Activated naive CD8-positive, alpha-beta T cell treated with anti-CD3 and anti-CD28 coated beads for 36 hours (primary cell): ENCODE data around the gene FAAP100. TPM values are rescaled to one million over a fixed set of nuclear protein-coding genes. Genes with fewer than 3 reads are reported as not detected.
A peak's percentile ranks its signal among the peaks of the same experiment; 100 is the strongest.

Experiments
- DNase-seq: peaks from one replicate; pipeline ENCODE4 v3.0.0; 2021
- H3K27ac Mint-ChIP-seq: one replicate; pipeline ENCODE4 v1.8.0; 2022; ENCODE audit warnings: mild to moderate bottlenecking, moderate library complexity, mixed read lengths
- H3K27me3 Mint-ChIP-seq: one replicate; pipeline ENCODE4 v1.8.0; 2022; ENCODE audit warnings: mild to moderate bottlenecking, mixed read lengths
- H3K36me3 Mint-ChIP-seq: one replicate; pipeline ENCODE4 v1.8.0; 2021; ENCODE audit warnings: mild to moderate bottlenecking, mixed read lengths
- H3K4me1 Mint-ChIP-seq: one replicate; pipeline ENCODE4 v1.8.0; 2021; ENCODE audit warnings: mixed read lengths
- H3K4me3 Mint-ChIP-seq: one replicate; pipeline ENCODE4 v1.8.0; 2022; ENCODE audit warnings: mild to moderate bottlenecking, moderate library complexity, mixed read lengths
- H3K9me3 Mint-ChIP-seq: one replicate; pipeline ENCODE4 v1.8.0; 2022; ENCODE audit warnings: mixed read lengths
- total RNA-seq, 2 experiments: library from RNA; stranded (reverse); gene quantifications; one replicate each; pipeline ENCODE4 v1.2.3, GENCODE V29; 2021

FAAP100 gene
- total RNA-seq, 2 experiments from 2014 or later: 48.1 to 51.1 TPM

DNA sequence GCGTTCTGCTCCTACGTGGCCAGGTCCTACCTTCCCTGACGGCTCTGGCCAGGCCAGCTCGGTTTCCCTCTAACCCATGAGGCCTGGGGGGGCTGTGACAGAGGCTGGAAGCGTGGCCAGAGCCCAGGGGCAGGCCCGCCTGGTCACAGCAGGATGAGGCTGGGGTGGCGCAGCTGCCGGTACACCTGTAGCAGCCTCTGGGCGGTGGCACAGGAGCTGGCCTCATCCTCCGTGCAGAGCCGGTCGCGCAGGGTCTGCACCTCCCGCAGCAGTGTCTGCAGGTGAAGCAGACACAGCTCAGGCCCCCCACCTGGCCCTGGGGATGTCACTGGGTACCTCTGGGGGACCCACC is 11.5 kb downstream of the FAAP100 start:
- H3K4me3 Mint-ChIP-seq: no peak overlapping the region

DNA sequence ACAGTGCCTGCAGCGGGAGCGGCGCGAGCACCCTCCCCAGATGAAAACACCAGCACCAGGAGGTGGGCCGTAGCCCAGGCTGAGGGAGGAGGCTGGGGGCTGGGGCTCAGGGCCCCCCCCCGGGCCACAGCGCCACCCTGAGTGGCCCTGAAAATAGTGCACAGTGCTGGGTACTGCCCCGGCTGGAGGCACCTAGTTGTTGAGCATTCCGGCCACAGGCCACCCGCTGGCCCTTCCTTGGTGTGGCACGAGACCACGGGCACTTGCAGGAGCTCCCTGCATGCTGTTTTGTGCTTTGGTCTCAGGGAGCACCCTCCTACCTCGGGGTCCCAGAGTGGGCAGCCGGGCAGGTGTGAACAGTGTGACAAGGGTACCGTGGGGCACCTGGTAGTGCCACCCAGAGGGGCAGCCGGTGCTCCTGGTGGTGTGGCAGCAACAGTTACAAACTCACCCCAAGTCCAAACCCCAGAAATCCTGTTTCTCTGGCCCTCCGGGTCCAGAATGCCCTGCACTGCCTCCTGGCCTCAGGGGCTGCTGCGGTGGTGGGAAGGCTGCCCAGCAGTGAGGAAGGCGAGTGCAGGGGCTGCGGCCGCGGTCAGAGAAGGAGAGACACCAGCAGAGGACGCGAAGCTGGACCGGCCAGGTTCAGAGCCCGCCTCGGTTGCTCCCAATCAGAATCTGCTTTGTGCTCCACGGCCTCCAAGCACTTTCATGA is 12.0 kb downstream of the FAAP100 start:
- Mint-ChIP-seq H3K27ac (no peak overlapping the region), H3K9me3 (no peaks in the 10 kb centered on the region), H3K4me1 (no peaks in the 10 kb centered on the region), H3K36me3 (peaks cover 6% of the 10 kb centered on the region), H3K27me3 (peaks cover 25% of the 10 kb centered on the region), H3K4me3 (no peak overlapping the region)
- no peak for DNase-seq

More for the DNA sequence above, 11.5 kb downstream of the FAAP100 start:
- no peaks in the 10 kb centered on the region for H3K9me3 Mint-ChIP-seq
- peaks cover 6% of the 10 kb centered on the region for H3K36me3 Mint-ChIP-seq
- DNase-seq: no peak
- H3K27ac Mint-ChIP-seq: no peak overlapping the region
- peaks cover 20% of the 10 kb centered on the region for H3K27me3 Mint-ChIP-seq
- no peaks in the 10 kb centered on the region for H3K4me1 Mint-ChIP-seq

DNA sequence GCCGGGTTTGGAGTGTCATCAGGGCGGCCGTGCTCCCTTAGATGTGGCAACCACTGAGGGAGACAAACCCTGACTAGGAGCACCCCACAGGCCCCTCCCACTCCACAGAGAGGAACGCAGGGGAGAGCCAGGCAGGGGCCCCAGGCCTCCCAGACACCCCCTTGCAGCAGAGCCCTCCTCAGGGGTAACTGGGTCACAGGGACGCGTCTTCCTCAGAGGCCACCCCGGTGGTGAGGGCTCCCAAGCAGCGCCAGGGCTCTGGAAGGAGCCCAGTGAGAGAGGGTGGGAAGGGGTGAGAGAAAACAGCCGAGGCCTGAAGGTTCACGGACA is 12.6 kb downstream of the FAAP100 start:
- H3K4me3 Mint-ChIP-seq: no peak overlapping the region
- H3K4me1 Mint-ChIP-seq: no peaks in the 10 kb centered on the region
- no peaks in the 10 kb centered on the region for H3K9me3 Mint-ChIP-seq
- H3K27ac Mint-ChIP-seq: no peak overlapping the region
- peaks cover 6% of the 10 kb centered on the region for H3K36me3 Mint-ChIP-seq
- DNase-seq: no peak
- H3K27me3 Mint-ChIP-seq: peaks cover 28% of the 10 kb centered on the region

DNA sequence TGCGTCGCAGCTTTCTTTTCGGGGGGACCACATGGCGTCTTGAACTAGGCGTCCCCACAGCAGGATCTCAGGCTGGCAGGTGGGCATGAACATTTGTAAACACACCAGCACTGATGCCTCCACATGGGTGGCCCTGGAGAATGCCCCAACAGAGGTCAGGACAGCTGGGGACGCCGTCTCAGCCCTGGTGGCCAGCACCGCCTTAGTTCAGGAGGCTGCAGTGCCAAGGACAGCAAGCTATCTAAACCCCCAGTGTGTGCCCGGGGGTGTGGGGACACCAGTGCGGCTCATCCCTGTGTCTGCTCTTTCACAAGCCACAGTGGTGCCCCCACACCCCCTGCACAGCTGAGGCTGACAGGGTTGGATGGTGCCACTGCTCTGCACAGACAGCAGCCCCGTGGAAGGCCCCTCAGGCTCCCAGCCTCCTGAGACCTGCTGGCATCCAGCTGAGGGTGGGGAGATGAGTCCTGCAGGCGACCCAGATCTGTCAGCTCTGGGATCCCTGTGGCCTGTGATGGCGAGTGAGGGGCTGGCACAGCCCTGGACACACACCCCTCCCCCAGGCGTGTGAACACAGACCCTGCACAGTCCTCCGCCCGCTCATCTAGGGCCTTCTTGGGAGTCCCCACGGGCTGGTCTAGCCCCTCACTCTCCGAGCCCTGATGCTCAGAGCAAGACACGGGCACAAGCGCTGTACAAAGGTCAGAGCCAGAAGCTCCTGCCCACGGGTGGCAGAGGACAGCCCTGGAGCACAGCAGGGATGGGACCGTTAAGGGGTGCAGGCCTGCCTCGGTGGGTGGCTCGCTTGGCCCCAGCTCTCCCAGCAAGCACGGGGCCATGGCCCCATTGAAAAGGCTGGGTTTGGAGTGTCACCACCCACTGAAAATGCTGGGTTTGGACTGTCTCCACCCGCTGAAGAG is 13.2 kb downstream of the FAAP100 start:
- Mint-ChIP-seq H3K4me3 (no peak overlapping the region), H3K4me1 (no peaks in the 10 kb centered on the region), H3K36me3 (peaks cover 6% of the 10 kb centered on the region), H3K9me3 (no peaks in the 10 kb centered on the region), H3K27me3 (peaks cover 28% of the 10 kb centered on the region), H3K27ac (no peak overlapping the region)
- no peak for DNase-seq

DNA sequence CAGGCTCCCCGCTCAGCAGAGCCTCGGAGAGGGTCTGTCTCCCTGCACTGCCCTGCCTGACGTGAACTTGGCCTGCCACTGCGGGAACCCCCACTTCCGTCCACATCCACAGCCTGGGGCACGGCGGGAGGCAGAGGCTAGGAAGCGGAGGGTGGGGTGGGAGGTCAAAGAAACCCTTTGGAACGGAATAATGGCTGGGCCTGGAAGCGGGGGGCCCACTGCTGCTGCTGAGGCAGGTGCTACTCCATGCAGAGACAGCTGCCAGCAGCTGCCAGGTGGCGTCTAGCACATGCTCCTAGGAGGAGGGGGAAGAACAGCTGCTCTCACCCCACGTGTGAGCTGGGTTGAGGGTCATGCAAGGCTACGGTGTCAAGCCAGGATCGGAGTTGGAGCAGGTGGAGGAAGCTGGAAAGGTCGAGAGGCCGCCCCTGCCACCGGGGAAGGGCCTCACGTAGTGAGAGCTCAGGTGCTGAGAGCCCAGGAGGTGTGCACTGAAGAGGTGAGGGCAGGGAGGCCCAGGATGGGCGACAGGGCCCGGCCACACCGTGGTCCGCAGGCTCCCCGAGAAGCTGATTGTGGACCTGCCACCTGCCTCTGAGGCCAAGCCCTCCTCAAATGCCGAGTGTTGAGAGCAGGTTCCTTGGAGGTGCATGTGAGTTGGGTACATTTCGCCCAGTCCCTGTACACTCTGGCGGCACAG is 14.1 kb downstream of the FAAP100 start:
- H3K9me3 Mint-ChIP-seq: no peaks in the 10 kb centered on the region
- no peaks in the 10 kb centered on the region for H3K4me1 Mint-ChIP-seq
- H3K27ac Mint-ChIP-seq: no peak overlapping the region
- H3K4me3 Mint-ChIP-seq: no peak overlapping the region
- no peak for DNase-seq
- H3K27me3 Mint-ChIP-seq: peaks cover 28% of the 10 kb centered on the region
- H3K36me3 Mint-ChIP-seq: peaks cover 6% of the 10 kb centered on the region

DNA sequence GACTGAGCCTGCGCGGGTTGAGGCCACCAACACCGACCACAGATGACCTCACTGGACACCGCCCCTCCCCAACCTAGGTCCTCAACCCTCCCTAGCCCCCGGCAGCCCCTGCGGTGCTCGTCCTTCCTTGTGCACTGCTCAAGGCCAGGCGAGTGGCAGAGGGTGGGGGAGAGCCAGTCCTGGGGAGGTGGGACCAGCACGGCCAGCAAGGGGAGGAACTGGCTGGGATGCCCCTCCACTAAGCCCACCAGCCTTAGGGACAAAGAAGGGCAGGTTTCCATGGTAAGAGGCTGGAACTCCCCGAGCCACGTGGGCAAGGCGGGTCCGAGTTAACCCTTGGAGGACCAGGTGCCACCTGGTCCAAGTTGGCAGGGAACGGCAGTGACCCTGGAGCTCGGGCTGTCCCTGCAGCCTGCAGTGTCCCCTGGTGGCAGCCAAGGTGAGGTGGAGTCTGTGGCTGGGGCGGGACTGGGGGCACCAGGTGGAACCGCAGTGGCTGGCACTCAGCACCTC is 14.8 kb downstream of the FAAP100 start:
- H3K4me3 Mint-ChIP-seq: no peak overlapping the region
- no peaks in the 10 kb centered on the region for H3K9me3 Mint-ChIP-seq
- peaks cover 28% of the 10 kb centered on the region for H3K27me3 Mint-ChIP-seq
- no peak overlapping the region for H3K27ac Mint-ChIP-seq
- peak; percentile 56 for DNase-seq
- peaks cover 6% of the 10 kb centered on the region for H3K36me3 Mint-ChIP-seq
- H3K4me1 Mint-ChIP-seq: no peaks in the 10 kb centered on the region

DNA sequence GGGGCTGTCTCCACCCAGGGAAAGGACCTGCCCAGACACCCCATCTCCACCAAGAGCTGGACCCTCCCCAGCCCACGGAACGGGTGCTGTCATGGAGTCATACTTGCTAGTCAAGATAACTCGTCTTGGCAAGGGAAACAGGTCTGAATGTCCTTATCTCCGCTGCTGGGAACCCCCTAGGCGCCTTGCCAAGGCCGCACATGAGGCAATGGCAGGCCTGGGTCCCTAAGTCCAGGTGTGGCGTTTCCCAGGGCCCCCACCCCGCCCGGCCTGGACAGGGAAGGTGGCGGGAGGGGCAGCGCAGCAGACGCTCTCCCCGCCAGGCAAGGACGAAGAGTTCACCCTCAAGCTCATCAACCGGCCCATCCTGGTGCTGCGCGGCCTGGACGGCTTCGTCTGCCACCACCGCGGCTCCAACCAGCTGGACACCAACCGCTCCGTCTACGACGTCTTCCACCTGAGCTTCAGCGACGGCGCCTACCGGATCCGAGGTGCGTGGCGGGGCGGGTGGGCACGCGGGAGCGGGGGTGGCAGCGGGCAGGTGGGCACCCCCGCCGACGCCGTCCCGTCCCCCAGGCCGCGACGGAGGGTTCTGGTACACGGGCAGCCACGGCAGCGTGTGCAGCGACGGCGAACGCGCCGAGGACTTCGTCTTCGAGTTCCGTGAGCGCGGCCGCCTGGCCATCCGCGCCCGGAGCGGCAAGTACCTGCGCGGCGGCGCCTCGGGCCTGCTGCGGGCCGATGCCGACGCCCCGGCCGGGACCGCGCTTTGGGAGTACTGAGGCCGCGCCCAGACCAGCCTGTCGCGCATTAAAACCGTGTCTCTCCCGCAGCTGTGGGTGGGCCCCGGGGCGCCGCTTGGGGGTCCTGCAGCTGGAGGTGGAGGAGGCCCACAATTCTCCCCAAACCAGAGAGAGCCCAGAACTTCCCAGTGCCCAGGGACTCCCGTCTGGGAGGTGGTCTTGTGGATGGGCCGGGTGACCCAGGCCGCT is 15.6 kb downstream of the FAAP100 start:
- peaks cover 5% of the 10 kb centered on the region for H3K36me3 Mint-ChIP-seq
- DNase-seq: peak; percentile 28
- H3K4me3 Mint-ChIP-seq: no peak overlapping the region
- H3K4me1 Mint-ChIP-seq: no peaks in the 10 kb centered on the region
- H3K27ac Mint-ChIP-seq: no peak overlapping the region
- no peaks in the 10 kb centered on the region for H3K9me3 Mint-ChIP-seq
- H3K27me3 Mint-ChIP-seq: peaks cover 28% of the 10 kb centered on the region

DNA sequence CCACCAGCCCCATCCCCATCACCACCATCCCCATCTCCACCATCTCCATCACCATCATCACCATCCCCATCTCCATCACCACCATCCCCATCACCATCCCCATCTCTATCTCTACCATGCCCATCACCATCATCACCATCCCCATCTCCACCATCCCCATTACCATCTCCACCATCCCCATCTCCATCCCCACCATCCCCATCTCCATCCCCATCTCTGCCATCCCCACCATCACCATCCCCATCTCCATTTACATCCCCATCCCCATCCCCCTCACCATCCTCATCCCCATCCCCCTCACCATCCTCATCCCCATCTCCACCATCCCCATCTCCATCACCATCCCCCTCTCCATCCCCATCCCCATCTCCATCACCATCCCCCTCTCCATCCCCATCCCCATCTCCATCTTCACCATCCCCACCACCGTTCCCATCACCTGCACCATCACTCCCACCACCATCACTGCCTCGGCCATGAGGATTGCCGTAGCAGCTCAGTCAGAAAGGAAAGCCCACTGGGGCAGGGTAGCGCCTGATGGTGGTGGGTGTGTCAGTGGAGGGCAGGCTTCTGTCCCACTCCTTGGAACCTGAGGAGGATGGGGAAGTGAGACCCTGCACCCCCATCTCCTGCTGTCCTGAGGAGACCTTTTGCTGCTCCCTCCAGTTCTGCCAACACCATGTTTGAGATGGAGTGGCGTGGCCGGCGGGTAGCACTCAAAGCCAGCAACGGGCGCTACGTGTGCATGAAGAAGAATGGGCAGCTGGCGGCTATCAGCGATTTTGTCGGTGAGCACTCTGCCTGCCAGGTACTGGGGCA is 16.5 kb downstream of the FAAP100 start:
- H3K36me3 Mint-ChIP-seq: peaks cover 2% of the 10 kb centered on the region
- H3K27me3 Mint-ChIP-seq: peaks cover 28% of the 10 kb centered on the region
- no peak overlapping the region for H3K27ac Mint-ChIP-seq
- no peak for DNase-seq
- no peaks in the 10 kb centered on the region for H3K4me1 Mint-ChIP-seq
- H3K9me3 Mint-ChIP-seq: no peaks in the 10 kb centered on the region
- no peak overlapping the region for H3K4me3 Mint-ChIP-seq

DNA sequence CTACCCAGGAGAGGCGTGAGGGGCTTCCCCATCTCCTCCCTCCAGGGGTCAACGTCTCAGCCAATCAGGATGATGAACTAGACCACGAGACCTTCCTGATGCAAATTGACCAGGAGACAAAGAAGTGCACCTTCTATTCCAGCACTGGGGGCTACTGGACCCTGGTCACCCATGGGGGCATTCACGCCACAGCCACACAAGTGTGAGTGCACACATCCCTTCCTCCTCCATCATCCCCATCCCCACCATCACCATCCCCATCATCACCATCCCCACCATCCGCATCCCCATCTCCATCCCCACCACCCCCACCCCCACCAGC is 17.2 kb downstream of the FAAP100 start:
- Mint-ChIP-seq H3K36me3 (peaks cover 2% of the 10 kb centered on the region), H3K27ac (no peak overlapping the region), H3K4me1 (no peaks in the 10 kb centered on the region), H3K9me3 (no peaks in the 10 kb centered on the region), H3K27me3 (peaks cover 28% of the 10 kb centered on the region), H3K4me3 (no peak overlapping the region)
- no peak for DNase-seq

DNA sequence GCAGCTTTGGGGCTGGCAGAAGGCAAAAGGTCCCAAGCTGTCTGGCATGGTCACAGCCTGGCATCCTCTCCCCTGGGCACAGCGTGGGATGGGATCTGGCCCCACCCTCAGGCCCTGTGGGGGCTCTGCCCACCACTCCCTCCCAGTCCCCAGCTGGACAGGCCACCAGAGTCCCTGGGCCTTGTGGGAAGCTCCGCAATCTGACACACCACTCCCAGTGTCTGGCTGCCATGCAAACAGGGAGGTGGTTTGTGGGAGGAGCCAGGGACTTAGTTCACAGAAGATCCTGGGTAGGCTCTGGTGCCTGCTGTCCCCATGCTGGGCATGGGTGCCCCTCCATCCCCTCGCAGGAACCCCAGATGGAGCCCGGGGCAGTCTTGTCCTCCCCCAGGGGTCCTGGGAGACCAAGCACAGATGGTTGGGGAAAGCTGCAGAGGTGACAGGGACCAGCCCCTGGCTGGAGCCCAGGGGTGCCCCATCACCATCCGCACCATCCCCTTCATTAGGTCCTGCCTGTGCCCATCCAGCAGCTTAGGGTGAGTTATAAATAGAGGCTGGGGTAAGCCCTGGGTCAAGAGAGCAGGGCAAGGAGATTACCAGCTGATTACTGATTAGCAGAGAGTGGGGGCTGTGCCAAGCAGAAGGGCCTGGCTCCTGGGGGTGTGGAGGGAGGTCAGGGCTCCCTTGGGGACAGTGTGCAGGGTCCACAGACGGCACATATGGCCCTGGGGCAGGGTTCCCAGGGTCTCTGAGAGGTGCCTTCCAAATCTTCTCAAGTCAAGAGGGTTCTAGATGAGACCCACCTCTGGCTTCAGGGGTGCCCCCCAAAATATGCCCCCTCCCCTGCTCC is 17.8 kb downstream of the FAAP100 start:
- H3K4me3 Mint-ChIP-seq: no peak overlapping the region
- peaks cover 28% of the 10 kb centered on the region for H3K27me3 Mint-ChIP-seq
- H3K9me3 Mint-ChIP-seq: no peaks in the 10 kb centered on the region
- peaks cover 2% of the 10 kb centered on the region for H3K36me3 Mint-ChIP-seq
- H3K4me1 Mint-ChIP-seq: no peaks in the 10 kb centered on the region
- DNase-seq: no peak
- no peak overlapping the region for H3K27ac Mint-ChIP-seq

DNA sequence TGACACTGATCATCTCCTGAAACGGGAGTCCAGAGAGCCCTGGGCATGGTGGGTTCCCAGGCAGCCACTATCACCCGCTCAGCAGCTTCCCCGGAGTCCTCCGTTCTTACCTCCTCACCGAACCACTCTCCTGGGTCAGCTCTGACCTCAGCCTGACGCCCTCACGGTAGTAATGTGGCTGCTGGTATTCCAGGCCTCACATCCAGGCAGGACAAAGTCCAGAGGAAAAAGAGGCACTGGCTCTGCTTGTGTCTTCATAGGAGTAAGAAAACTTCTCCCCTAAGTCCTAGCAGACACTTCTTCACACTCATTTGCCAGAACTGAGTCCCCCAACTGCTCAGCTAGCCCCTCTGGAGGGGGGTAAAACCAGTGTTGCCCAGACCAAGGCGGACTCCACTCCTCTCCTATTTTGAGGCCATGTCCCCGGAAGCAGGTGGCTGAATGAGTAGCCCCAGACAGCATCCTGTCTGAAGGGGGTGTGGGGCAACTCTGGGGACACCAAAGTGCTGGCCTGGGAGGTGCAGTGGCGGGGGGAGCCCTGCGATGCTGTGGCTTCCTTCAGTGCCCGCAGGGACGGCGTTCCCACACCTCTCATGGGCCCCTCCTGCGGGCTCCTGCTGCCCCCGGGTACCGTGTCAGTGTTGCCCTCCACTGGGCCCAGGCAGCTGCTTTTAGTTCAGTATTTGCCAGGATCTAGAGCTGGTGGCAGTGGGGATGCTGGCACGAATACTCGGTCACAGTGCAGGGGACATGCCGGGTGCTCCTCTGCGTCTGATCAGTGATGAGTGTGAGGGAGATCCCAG is 18.6 kb downstream of the FAAP100 start:
- Mint-ChIP-seq H3K36me3 (peaks cover 2% of the 10 kb centered on the region), H3K27me3 (peaks cover 28% of the 10 kb centered on the region), H3K4me1 (no peaks in the 10 kb centered on the region), H3K4me3 (no peak overlapping the region), H3K27ac (no peak overlapping the region), H3K9me3 (no peaks in the 10 kb centered on the region)
- no peak for DNase-seq

DNA sequence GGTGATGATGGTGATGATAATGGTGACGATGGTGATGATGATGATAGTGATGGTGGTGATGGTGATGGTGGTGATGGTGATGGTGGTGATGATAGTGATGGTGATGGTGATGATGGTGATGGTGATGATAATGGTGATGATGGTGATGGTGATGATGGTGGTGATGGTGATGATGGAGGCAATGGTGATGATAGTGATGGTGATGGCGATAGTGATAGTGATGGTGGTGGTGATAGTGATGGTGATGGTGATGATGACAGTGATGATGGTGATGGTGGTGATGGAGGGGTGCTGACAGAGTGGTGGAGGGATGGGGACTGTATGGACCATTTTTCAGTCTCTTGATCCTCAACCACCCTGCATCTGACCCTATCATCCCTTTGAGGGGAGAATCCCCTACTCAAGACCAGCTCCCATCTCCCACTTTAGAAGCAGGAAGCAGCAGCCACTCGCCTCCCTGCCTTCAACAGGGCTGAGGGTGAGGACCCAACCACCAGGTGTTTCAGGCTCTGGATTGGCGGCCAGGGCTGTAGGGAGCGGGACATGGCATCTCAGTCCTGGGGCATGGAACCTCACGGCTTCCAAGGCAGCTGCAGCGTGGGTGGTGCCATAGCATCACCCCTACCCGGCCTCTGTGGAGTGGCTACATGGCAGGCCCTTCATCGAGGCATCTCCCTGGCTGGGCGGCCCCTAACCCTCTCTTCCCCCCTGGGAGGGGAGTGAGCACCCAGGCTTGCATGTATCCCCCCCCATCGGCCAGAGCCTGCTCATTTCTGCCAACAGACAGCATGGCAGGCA is 19.5 kb downstream of the FAAP100 start:
- Mint-ChIP-seq H3K9me3 (no peaks in the 10 kb centered on the region), H3K4me1 (no peaks in the 10 kb centered on the region), H3K36me3 (no peaks in the 10 kb centered on the region), H3K4me3 (no peak overlapping the region), H3K27me3 (peaks cover 23% of the 10 kb centered on the region), H3K27ac (no peak overlapping the region)
- no peak for DNase-seq
